ENCODE measurements around the gene POU1F1.
"Not testable (repeated sequence)": the region's sequence is repeated elsewhere in the genome, so short reads cannot be mapped to it uniquely, and the experiment has no call there.

The POU1F1 gene

DNA sequence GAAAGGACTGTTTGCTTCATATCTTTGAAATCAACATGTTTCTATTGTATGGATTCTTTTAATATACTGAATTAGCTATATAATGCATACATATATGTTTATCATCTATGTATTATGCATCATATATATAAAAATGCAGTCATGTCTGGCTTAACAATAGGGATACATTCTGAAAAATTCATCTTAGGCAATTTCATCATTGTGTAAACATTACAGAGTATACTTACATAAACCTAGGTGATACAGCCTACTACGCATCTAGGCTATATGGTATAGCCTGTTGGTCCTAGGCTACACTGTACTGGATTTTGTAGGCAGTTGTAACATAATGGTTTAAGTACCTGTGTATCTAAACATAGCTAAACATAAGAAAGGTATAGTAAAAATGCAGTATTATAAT, 27.6 kb downstream of the POU1F1 start:
- TF ChIP-seq CTCF (conservative IDR thresholded peaks at IDR 0.05; ENCODE audit: low read depth, low read length): no peak
- H3K9ac ChIP-seq: no peak overlapping the region

DNA sequence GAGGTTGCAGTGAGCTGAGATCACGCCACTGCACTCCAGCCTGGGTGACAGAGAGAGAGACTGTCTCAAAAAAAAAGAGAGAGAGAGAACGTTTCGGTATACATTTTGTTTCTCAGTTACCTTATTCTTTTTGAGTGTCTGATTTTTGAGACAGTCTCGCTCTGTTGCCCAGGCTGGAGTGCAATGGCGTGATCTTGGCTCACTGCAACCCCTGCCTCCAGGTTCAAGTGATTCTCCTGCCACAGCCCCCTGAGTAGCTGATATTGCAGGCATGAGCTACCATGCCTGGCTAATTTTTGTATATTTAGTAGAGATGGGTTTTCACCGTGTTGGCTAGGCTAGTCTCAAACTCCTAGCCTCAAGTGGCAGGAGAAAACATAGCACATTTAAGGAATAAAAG, 28.2 kb downstream of the POU1F1 start:
- H3K4me2 ChIP-seq; H3K27ac ChIP-seq; H2AFZ ChIP-seq (ENCODE audit: low read depth); H3K36me3 ChIP-seq (ENCODE audit: insufficient read depth); H3K4me3 ChIP-seq (IDR thresholded peaks at IDR 0.05; ENCODE audit: insufficient read depth, low read depth, low read length); H3K4me1 ChIP-seq (ENCODE audit: low read depth, poor library complexity, severe bottlenecking); H3K9ac ChIP-seq; H4K20me1 ChIP-seq (ENCODE audit: insufficient read depth); H3K27me3 ChIP-seq (ENCODE audit: insufficient read depth, low read depth); H3K79me2 ChIP-seq (ENCODE audit: insufficient read depth, low read depth): not testable (repeated sequence)

More for the DNA sequence above, 27.6 kb downstream of the POU1F1 start:
- Histone ChIP-seq H3K79me2 (ENCODE audit: insufficient read depth, low read depth) (no peaks in the 10 kb centered on the region), H3K27me3 (ENCODE audit: insufficient read depth, low read depth) (no peaks in the 10 kb centered on the region), H3K4me2 (no peak overlapping the region), H3K4me3 (IDR thresholded peaks at IDR 0.05; ENCODE audit: insufficient read depth, low read depth, low read length) (no peak overlapping the region), H2AFZ (ENCODE audit: low read depth) (no peak overlapping the region), H3K4me1 (ENCODE audit: low read depth, poor library complexity, severe bottlenecking) (no peaks in the 10 kb centered on the region), H4K20me1 (ENCODE audit: insufficient read depth) (no peaks in the 10 kb centered on the region), H3K27ac (no peak overlapping the region), H3K36me3 (ENCODE audit: insufficient read depth) (no peaks in the 10 kb centered on the region)

DNA sequence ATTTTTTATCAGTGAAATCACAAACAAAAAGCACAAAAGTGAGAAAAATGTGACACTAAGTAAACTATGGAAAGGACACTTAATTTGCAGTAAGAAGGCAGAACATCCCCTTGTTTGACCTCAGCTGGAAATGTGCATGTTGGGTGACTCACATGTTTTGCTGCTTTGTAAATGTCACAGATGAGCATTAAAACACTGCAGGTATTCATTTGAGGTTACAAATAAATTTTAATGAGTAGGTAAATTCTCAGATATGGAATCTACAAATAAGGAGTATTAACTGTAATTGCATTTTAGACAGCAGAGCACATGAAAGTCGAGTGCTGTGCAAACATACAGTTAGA, 29.0 kb downstream of the POU1F1 start:
- no peaks in the 10 kb centered on the region for H4K20me1 ChIP-seq (ENCODE audit: insufficient read depth)
- H3K4me1 ChIP-seq (ENCODE audit: low read depth, poor library complexity, severe bottlenecking): no peaks in the 10 kb centered on the region
- H3K9ac ChIP-seq: no peak overlapping the region
- H3K36me3 ChIP-seq (ENCODE audit: insufficient read depth): no peaks in the 10 kb centered on the region
- no peaks in the 10 kb centered on the region for H3K79me2 ChIP-seq (ENCODE audit: insufficient read depth, low read depth)
- H3K4me3 ChIP-seq (IDR thresholded peaks at IDR 0.05; ENCODE audit: insufficient read depth, low read depth, low read length): no peak overlapping the region
- H2AFZ ChIP-seq (ENCODE audit: low read depth): no peak overlapping the region
- H3K4me2 ChIP-seq: no peak overlapping the region
- H3K27ac ChIP-seq: no peak overlapping the region
- TF ChIP-seq CTCF (conservative IDR thresholded peaks at IDR 0.05; ENCODE audit: low read depth, low read length): no peak
- no peaks in the 10 kb centered on the region for H3K27me3 ChIP-seq (ENCODE audit: insufficient read depth, low read depth)

GRCh38 chr3:87246662-87247429, 29.5 kb downstream of the POU1F1 start:
- no peak overlapping the region for H3K27ac ChIP-seq
- H3K4me3 ChIP-seq (IDR thresholded peaks at IDR 0.05; ENCODE audit: insufficient read depth, low read depth, low read length): no peak overlapping the region
- H3K79me2 ChIP-seq (ENCODE audit: insufficient read depth, low read depth): no peaks in the 10 kb centered on the region
- H4K20me1 ChIP-seq (ENCODE audit: insufficient read depth): no peaks in the 10 kb centered on the region
- H3K36me3 ChIP-seq (ENCODE audit: insufficient read depth): no peaks in the 10 kb centered on the region
- H2AFZ ChIP-seq (ENCODE audit: low read depth): no peak overlapping the region
- H3K9ac ChIP-seq: no peak overlapping the region
- no peak overlapping the region for H3K4me2 ChIP-seq
- no peaks in the 10 kb centered on the region for H3K27me3 ChIP-seq (ENCODE audit: insufficient read depth, low read depth)
- no peak for TF ChIP-seq CTCF (conservative IDR thresholded peaks at IDR 0.05; ENCODE audit: low read depth, low read length)
- no peaks in the 10 kb centered on the region for H3K4me1 ChIP-seq (ENCODE audit: low read depth, poor library complexity, severe bottlenecking)

DNA sequence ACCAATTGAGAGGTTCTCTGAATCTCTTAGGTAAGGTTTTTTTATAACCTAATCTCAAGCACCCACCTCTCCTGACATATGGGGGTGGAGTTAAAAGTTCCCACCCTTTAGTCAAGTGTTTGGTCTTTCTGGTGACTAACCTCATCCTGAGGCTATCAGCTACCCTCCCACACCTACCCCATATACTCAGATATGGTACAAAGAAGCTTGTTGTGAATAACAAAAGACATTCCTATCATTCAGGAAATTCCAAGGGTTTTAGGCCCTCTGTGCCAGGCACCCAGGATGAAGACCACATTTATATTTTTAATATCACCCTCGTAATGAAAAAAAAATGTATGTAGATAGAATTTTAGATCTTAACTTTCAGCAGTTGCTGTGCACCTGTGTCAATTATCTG, 40.3 kb downstream of the POU1F1 start:
- H2AFZ ChIP-seq (ENCODE audit: low read depth): no peak overlapping the region
- no peak overlapping the region for H3K27ac ChIP-seq
- no peak for TF ChIP-seq CTCF (conservative IDR thresholded peaks at IDR 0.05; ENCODE audit: low read depth, low read length)
- no peaks in the 10 kb centered on the region for H3K36me3 ChIP-seq (ENCODE audit: insufficient read depth)
- no peak overlapping the region for H3K4me2 ChIP-seq
- no peaks in the 10 kb centered on the region for H3K79me2 ChIP-seq (ENCODE audit: insufficient read depth, low read depth)
- H3K9ac ChIP-seq: no peak overlapping the region
- no peaks in the 10 kb centered on the region for H4K20me1 ChIP-seq (ENCODE audit: insufficient read depth)
- no peak overlapping the region for H3K4me3 ChIP-seq (IDR thresholded peaks at IDR 0.05; ENCODE audit: insufficient read depth, low read depth, low read length)
- no peaks in the 10 kb centered on the region for H3K4me1 ChIP-seq (ENCODE audit: low read depth, poor library complexity, severe bottlenecking)
- H3K27me3 ChIP-seq (ENCODE audit: insufficient read depth, low read depth): no peaks in the 10 kb centered on the region

Data from KMS-11 (cell line).